ENCODE measurements around the gene KPTN.

- no peak for TF ChIP-seq CTCF (IDR thresholded peaks at IDR 0.05; ENCODE audit: low read depth, low read length, poor library complexity, severe bottlenecking)
- TF ChIP-seq EZH2phosphoT487 (IDR thresholded peaks at IDR 0.05; ENCODE audit: borderline replicate concordance, low read length) = no peak
Observed at GRCh38 chr19:47486900-47487299, 2.9 kb upstream of the KPTN start.

Measured in DOHH2 (cell line).